ENCODE data around the gene SNX14. TPM values are rescaled to one million over a fixed set of nuclear protein-coding genes. Genes with fewer than 3 reads are reported as not detected.
"Not testable (repeated sequence)": the region's sequence is repeated elsewhere in the genome, so short reads cannot be mapped to it uniquely, and the experiment has no call there.

SNX14 gene
- total RNA-seq, 1 donor from 2014 or later: 33.7 TPM

DNA sequence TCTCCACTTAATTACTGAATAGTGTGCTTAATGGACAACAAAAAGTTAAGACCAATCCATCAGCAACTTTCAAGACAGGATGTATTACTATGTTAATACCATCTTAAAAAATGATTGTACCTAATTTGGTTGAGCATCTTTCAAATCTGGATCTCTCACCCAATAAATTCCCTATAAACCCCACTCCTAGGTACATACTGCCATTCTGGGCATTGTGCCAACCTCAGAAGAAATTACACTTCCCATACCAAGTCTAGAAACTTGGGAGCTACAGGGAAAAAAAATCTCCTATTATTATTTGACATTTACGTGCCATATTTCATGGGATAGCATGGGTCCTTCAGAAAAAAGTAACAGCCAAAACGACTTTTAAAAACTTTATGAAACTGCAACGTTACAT, 43.9 kb upstream of the SNX14 start:
- Histone ChIP-seq H3K4me3 (no peak overlapping the region), H3K27me3 (ENCODE audit: low read depth) (no peaks in the 10 kb centered on the region), H3K9me3 (replicated peaks) (no peaks in the 10 kb centered on the region), H3K4me1 (peaks cover 95% of the 10 kb centered on the region), H3K36me3 (peaks cover 79% of the 10 kb centered on the region), H3K27ac (replicated peaks) (no peak overlapping the region)
- TF ChIP-seq, protein P1, sequence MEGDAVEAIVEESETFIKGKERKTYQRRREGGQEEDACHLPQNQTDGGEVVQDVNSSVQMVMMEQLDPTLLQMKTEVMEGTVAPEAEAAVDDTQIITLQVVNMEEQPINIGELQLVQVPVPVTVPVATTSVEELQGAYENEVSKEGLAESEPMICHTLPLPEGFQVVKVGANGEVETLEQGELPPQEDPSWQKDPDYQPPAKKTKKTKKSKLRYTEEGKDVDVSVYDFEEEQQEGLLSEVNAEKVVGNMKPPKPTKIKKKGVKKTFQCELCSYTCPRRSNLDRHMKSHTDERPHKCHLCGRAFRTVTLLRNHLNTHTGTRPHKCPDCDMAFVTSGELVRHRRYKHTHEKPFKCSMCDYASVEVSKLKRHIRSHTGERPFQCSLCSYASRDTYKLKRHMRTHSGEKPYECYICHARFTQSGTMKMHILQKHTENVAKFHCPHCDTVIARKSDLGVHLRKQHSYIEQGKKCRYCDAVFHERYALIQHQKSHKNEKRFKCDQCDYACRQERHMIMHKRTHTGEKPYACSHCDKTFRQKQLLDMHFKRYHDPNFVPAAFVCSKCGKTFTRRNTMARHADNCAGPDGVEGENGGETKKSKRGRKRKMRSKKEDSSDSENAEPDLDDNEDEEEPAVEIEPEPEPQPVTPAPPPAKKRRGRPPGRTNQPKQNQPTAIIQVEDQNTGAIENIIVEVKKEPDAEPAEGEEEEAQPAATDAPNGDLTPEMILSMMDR (IDR thresholded peaks at IDR 0.05; ENCODE audit: borderline replicate concordance): no peak
- intact Hi-C loops (cut with micrococcal nuclease): no loop called here
- DNase-seq: no peak

GRCh38 chr6:85632164-85632942, 38.7 kb upstream of the SNX14 start:
- H3K36me3 ChIP-seq: peaks cover 88% of the 10 kb centered on the region
- no peak for DNase-seq
- H3K4me3 ChIP-seq: no peak overlapping the region
- H3K27me3 ChIP-seq (ENCODE audit: low read depth): no peaks in the 10 kb centered on the region
- TF ChIP-seq, protein P1 (IDR thresholded peaks at IDR 0.05; ENCODE audit: borderline replicate concordance): no peak
- peak overlapping the region; percentile 10 for H3K27ac ChIP-seq (replicated peaks)
- H3K4me1 ChIP-seq: peaks cover 91% of the 10 kb centered on the region
- H3K9me3 ChIP-seq (replicated peaks): no peaks in the 10 kb centered on the region
- intact Hi-C loops (cut with micrococcal nuclease): no loop called here

- DNase-seq; intact Hi-C loops (cut with micrococcal nuclease); H3K4me3 ChIP-seq; H3K27me3 ChIP-seq (ENCODE audit: low read depth); H3K9me3 ChIP-seq (replicated peaks); H3K27ac ChIP-seq (replicated peaks): not testable (repeated sequence)
- Histone ChIP-seq H3K4me1 (peaks cover 86% of the 10 kb centered on the region), H3K36me3 (peaks cover 88% of the 10 kb centered on the region)
Measured at GRCh38 chr6:85631117-85631516, 37.5 kb upstream of the SNX14 start.

GRCh38 chr6:85628353-85628752, 34.7 kb upstream of the SNX14 start:
- Histone ChIP-seq H3K27ac (replicated peaks) (no peak overlapping the region), H3K4me1 (peaks cover 80% of the 10 kb centered on the region), H3K4me3 (no peak overlapping the region), H3K27me3 (ENCODE audit: low read depth) (no peaks in the 10 kb centered on the region), H3K36me3 (peaks cover 77% of the 10 kb centered on the region), H3K9me3 (replicated peaks) (no peaks in the 10 kb centered on the region)
- TF ChIP-seq, protein P1 (IDR thresholded peaks at IDR 0.05; ENCODE audit: borderline replicate concordance): no peak
- intact Hi-C loops (cut with micrococcal nuclease): no loop called here
- DNase-seq: no peak

DNA sequence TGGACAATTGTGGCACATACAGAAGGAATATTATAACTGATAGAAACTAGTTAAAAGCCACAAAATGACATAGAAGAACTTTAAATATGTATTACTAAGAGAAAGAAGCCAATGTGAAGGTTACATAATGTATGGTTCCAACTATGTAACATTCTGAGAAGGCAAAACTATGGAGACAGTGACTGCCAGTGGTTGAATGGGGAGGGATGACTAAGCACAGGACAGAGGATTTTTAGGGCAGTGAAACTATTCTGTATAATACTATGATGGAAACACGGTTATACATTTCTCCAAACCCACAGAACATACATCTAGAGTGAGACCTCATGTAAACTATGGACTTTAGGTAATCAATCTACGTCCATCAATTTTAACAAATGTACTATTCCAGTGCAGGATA, 26.6 kb upstream of the SNX14 start:
- Histone ChIP-seq H3K4me1 (peaks cover 9% of the 10 kb centered on the region), H3K4me3 (no peak overlapping the region), H3K27ac (replicated peaks) (no peak overlapping the region), H3K36me3 (peaks cover 87% of the 10 kb centered on the region), H3K27me3 (ENCODE audit: low read depth) (no peaks in the 10 kb centered on the region), H3K9me3 (replicated peaks) (no peaks in the 10 kb centered on the region)
- DNase-seq: no peak
- intact Hi-C loops (cut with micrococcal nuclease): no loop called here
- TF ChIP-seq, protein P1 (IDR thresholded peaks at IDR 0.05; ENCODE audit: borderline replicate concordance): no peak

GRCh38 chr6:85614780-85615179, 21.1 kb upstream of the SNX14 start:
- Histone ChIP-seq H3K9me3 (replicated peaks) (no peaks in the 10 kb centered on the region), H3K4me1 (no peaks in the 10 kb centered on the region), H3K4me3 (no peak overlapping the region), H3K27me3 (ENCODE audit: low read depth) (no peaks in the 10 kb centered on the region), H3K36me3 (peaks cover 95% of the 10 kb centered on the region), H3K27ac (replicated peaks) (no peak overlapping the region)
- DNase-seq: no peak
- TF ChIP-seq, protein P1 (IDR thresholded peaks at IDR 0.05; ENCODE audit: borderline replicate concordance): no peak
- intact Hi-C loops (cut with micrococcal nuclease): no loop called here

All from left ventricle myocardium inferior (tissue), 1 donor.